A549 (cell line): ENCODE measurements around the gene POLDIP2. TPM values are rescaled to one million over a fixed set of nuclear protein-coding genes. Genes with fewer than 3 reads are reported as not detected.

ENCODE experiments used
- ATAC-seq, 2 experiments: fragments of 200-7000 bp in 1 of 2; fragments of >200 bp in 1 of 2; cut with Nextera tagmentation in 1 of 2; cut with Tn5 transposase in 1 of 2; 3 replicates each; pipeline versions ENCODE4 v1.8.0 to v1.9.1; 2018 to 2020; ENCODE audit warnings: mild to moderate bottlenecking in 1 of 2, moderate library complexity in 1 of 2
- CTCF ChIA-PET: fragments of 300-600 bp; sonication (Branson Sonifier 250); formaldehyde crosslinking; extraction: SDS; loops from one replicate; lab custom pipeline; 2021; ENCODE audit warnings: antibody characterized with exemption, inconsistent platforms; lab: Yijun Ruan, JAX
- POLR2A ChIA-PET: fragments of 350-600 bp; formaldehyde crosslinking; extraction: SDS; loops from one replicate; lab custom pipeline; 2021; ENCODE audit warnings: antibody characterized with exemption, inconsistent platforms; lab: Yijun Ruan, JAX
- DNase-seq, 2 experiments: peaks; one replicate each; pipeline versions ENCODE4 v3.0.0 to v3.0.0-alpha.2; 2011 to 2016; ENCODE audit warnings: low read depth in 1 of 2, low spot score in 1 of 2
- FAIRE-seq: peaks from 2 replicates; lab custom pipeline; 2011; peaks lifted over from hg19 to GRCh38; lab: Jason Lieb, UNC
- H3K27ac ChIP-seq, 2 experiments: fragments of >200 bp; sonication (Bioruptor Twin); formaldehyde crosslinking; 3 replicates each; pipeline ENCODE4 v1.5.1; 2016 to 2017
- H3K4me1 ChIP-seq: fragments of >200 bp; sonication (Bioruptor Twin); formaldehyde crosslinking; 3 replicates; pipeline ENCODE4 v1.6.1; 2016
- H3K4me2 ChIP-seq: fragments of >200 bp; sonication (Bioruptor Twin); formaldehyde crosslinking; 3 replicates; pipeline ENCODE4 v1.6.1; 2016
- H3K4me3 ChIP-seq: fragments of >200 bp; sonication (Bioruptor Twin); formaldehyde crosslinking; 3 replicates; pipeline ENCODE4 v1.5.1; 2016
- H3K9me3 ChIP-seq: fragments of >200 bp; sonication (Bioruptor Twin); formaldehyde crosslinking; 3 replicates; pipeline ENCODE4 v1.6.1; 2016
- CBX8 ChIP-seq: fragments of 200-600 bp; sonication (generic); IDR thresholded peaks from 2 replicates; pipeline ENCODE4 v1.6.1; 2016
- CHD2 ChIP-seq: fragments of 150-350 bp; IDR thresholded peaks from 2 replicates; pipeline ENCODE4 v1.6.1; 2014; ENCODE audit warnings: low read length; ENCODE audit not compliant: partially characterized antibody
- CHD4 ChIP-seq: fragments of 200-600 bp; sonication (generic); IDR thresholded peaks from 2 replicates; pipeline ENCODE4 v1.6.1; 2016; ENCODE audit warnings: antibody characterized with exemption, mild to moderate bottlenecking, borderline replicate concordance
- FOSL2 ChIP-seq, 2 experiments: fragments of 450-650 bp in 1 of 2; fragments of >200 bp in 1 of 2; sonication (Bioruptor Twin) in 1 of 2; formaldehyde crosslinking; IDR thresholded peaks; 2 replicates each; pipeline versions ENCODE4 v1.5.0 to v1.6.1; 2016 to 2020; ENCODE audit warnings: mild to moderate bottlenecking in 1 of 2, moderate library complexity in 1 of 2
- FOXS1 ChIP-seq: fragments of 250-450 bp; sonication (Bioruptor Pico); IDR thresholded peaks from 2 replicates; pipeline ENCODE4 v1.5.0; 2020; ENCODE audit warnings: mild to moderate bottlenecking, moderate library complexity
- GATA3 ChIP-seq: IDR thresholded peaks from 2 replicates; pipeline ENCODE4 v1.6.1; 2012; ENCODE audit warnings: borderline replicate concordance
- HDAC2 ChIP-seq: fragments of 200-600 bp; sonication (generic); IDR thresholded peaks from 2 replicates; pipeline ENCODE4 v1.6.1; 2016
- HOXB5 ChIP-seq: fragments of 250-450 bp; sonication (Bioruptor Pico); IDR thresholded peaks from 2 replicates; pipeline ENCODE4 v1.5.0; 2020; ENCODE audit warnings: mild to moderate bottlenecking, moderate library complexity
- JUNB ChIP-seq: fragments of >200 bp; sonication (Bioruptor Twin); formaldehyde crosslinking; IDR thresholded peaks from 2 replicates; pipeline ENCODE4 v1.6.1; 2016
- KDM1A ChIP-seq: fragments of 200-600 bp; sonication (generic); IDR thresholded peaks from 2 replicates; pipeline ENCODE4 v1.6.1; 2016; ENCODE audit warnings: low read depth, mild to moderate bottlenecking
- KDM5A ChIP-seq: fragments of 200-600 bp; sonication (generic); IDR thresholded peaks from 2 replicates; pipeline ENCODE4 v1.6.1; 2016; ENCODE audit warnings: antibody characterized with exemption, mild to moderate bottlenecking
- MAFK ChIP-seq: fragments of 450-650 bp; IDR thresholded peaks from 2 replicates; pipeline ENCODE4 v1.6.1; 2014; ENCODE audit not compliant: partially characterized antibody
- MYC ChIP-seq: IDR thresholded peaks from 2 replicates; pipeline ENCODE4 v1.6.1; 2012; ENCODE audit warnings: mild to moderate bottlenecking, inconsistent platforms, low read length, improper control_type of control experiment, borderline replicate concordance
- NFE2L2 ChIP-seq: fragments of 150-350 bp; conservative IDR thresholded peaks from 2 replicates; pipeline ENCODE4 v1.6.1; 2014; ENCODE audit warnings: low read length
- NR3C1 ChIP-seq: fragments of >200 bp; sonication (Bioruptor Twin); formaldehyde crosslinking; IDR thresholded peaks from 3 replicates; pipeline ENCODE4 v1.6.1; 2017
- POLR2AphosphoS2 ChIP-seq: conservative IDR thresholded peaks from 2 replicates; pipeline ENCODE4 v1.6.1; 2012; ENCODE audit warnings: low read length, improper control_type of control experiment, inconsistent platforms
- RAD21 ChIP-seq, 2 experiments: fragments of >200 bp in 1 of 2; sonication (Bioruptor Twin) in 1 of 2; formaldehyde crosslinking in 1 of 2; IDR thresholded peaks in 1 of 2; conservative IDR thresholded peaks in 1 of 2; 2 replicates in 1 of 2; 3 replicates in 1 of 2; pipeline ENCODE4 v1.6.1; 2012 to 2018; ENCODE audit warnings: inconsistent platforms in 1 of 2
- RFX5 ChIP-seq: fragments of 450-650 bp; IDR thresholded peaks from 2 replicates; pipeline ENCODE4 v1.7.1; 2014; ENCODE audit warnings: antibody characterized with exemption, mild to moderate bottlenecking, moderate library complexity
- SMC3 ChIP-seq: fragments of >200 bp; sonication (Bioruptor Twin); formaldehyde crosslinking; IDR thresholded peaks from 3 replicates; pipeline ENCODE4 v1.6.1; 2018; ENCODE audit warnings: inconsistent platforms
- ZC3H11A ChIP-seq: fragments of 450-650 bp; IDR thresholded peaks from 2 replicates; pipeline ENCODE4 v1.6.1; 2014; ENCODE audit warnings: antibody characterized with exemption, mild to moderate bottlenecking
- WGBS: methylation state at CpG from one replicate; pipeline ENCODE4 v1.1.6; 2017; ENCODE audit errors: missing lambda C conversion rate; 5-methylcytosine and 5-hydroxymethylcytosine counted together
- polyA plus RNA-seq, 4 experiments: library from polyadenylated mRNA; depleted of rRNA in 3 of 4; stranded (reverse); fragments of >200 nt; fragmentation: RNase III in 1 of 4; extraction: RNeasy Plus Mini Kit Qiagen cat#74134 plus additional on column Dnase treatment in 1 of 4; gene quantifications; 2 replicates in 3 of 4; 3 replicates in 1 of 4; pipeline ENCODE4 v1.2.3, GENCODE V29; 2011 to 2017
- TF ChIP-seq, protein P1 (sequence below): fragments of >200 bp; sonication (Bioruptor Twin); formaldehyde crosslinking; IDR thresholded peaks from 3 replicates; pipeline ENCODE4 v1.6.1; 2016
- TF ChIP-seq, protein P2 (sequence below): fragments of 200-600 bp; sonication (generic); IDR thresholded peaks from 2 replicates; pipeline ENCODE4 v1.6.1; 2016; ENCODE audit warnings: antibody characterized with exemption, mild to moderate bottlenecking, moderate library complexity
- TF ChIP-seq, protein P3 (sequence below): IDR thresholded peaks from 2 replicates; pipeline ENCODE4 v1.6.1; 2012

Gene POLDIP2
- polyA plus RNA-seq, 2 of the 4 experiments (the other 2 are of a cell fraction), result 127 to 132 TPM

DNA sequence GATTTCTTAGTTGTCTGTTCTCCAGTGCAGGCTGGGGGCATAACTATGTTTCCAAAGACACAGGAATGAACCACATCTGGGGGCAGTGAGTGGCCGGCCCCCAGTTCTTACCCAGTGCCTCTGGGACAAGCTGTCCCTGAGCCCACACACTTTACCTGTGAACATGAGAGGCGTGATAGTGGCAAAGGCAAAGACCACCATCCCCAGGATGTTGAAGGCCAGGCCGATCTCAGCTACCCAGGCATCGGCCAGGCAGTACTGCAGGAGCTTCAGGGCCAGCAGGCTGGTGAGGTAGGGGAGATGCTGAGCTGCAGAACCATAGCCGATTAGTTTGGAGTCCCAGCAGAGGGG lies 47.1 kb upstream of the POLDIP2 start (continued):
- no peak for TF ChIP-seq GATA3
- TF ChIP-seq, protein P1, sequence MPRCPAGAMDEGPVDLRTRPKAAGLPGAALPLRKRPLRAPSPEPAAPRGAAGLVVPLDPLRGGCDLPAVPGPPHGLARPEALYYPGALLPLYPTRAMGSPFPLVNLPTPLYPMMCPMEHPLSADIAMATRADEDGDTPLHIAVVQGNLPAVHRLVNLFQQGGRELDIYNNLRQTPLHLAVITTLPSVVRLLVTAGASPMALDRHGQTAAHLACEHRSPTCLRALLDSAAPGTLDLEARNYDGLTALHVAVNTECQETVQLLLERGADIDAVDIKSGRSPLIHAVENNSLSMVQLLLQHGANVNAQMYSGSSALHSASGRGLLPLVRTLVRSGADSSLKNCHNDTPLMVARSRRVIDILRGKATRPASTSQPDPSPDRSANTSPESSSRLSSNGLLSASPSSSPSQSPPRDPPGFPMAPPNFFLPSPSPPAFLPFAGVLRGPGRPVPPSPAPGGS, result no peak
- no peak for TF ChIP-seq CBX8
- no peak for TF ChIP-seq CHD4
- TF ChIP-seq FOXS1, result no peak
- TF ChIP-seq HDAC2, result no peak

DNA sequence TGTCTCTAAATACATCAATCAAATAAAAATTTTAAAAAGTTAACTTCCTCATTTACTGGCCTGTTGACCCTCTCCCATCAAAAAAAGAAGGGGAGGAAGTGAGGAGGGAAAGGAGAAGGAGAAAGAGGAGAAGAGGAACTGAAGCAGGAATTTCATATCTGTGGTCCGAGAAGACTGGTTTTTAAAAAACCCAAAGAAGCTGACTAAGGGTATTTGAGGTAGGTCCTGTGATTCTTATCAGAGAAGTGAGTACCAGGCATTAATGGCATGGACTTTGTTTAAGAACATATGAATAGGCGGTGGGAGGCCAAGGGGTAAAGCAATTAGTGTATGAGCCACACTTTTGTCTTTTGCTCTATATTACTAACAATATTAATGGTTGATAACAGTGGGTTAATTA lies 46.7 kb upstream of the POLDIP2 start:
- CTCF ChIA-PET, result interaction anchor here (5.6 kb wide), 1 partner anchor 13 kb away, joined by 53 read pairs; no protein-coding TSS in a partner anchor
- Histone ChIP-seq H3K4me3 (no peak overlapping the region), H3K27ac (no peak overlapping the region), H3K9me3 (no peaks in the 10 kb centered on the region), H3K4me1 (peaks cover 18% of the 10 kb centered on the region), H3K4me2 (no peak overlapping the region)
- no peak for TF ChIP-seq NFE2L2
- POLR2A ChIA-PET, result interaction anchor here (0.9 kb wide), 1 partner anchor 69 kb away, joined by 3 read pairs; the partner anchor contains the start of genes IFT20 and TNFAIP1
- DNase-seq (no peak), ATAC-seq (no peak), FAIRE-seq (no peak)
- WGBS, result 96% methylated on average over 2 of the region's 2 CpGs

DNA sequence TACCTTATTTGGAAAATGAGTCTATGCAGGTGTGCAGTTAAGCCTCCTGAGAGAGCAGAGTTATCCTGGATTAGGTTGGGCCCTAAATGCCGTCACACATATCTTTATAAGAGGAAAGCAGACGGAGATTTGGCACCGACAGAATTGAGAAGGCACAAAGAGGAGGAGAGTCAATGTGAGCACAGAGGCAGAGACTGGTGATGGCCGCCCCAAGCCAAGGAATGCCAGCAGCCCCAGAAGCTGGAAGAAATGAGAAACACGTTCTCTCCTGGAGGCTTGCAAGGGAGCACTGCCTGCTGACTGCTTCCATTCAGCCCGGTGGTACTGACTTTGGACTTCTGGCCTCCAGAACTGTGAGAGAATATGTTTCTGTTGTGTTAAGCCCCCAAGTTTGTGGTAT lies 45.5 kb upstream of the POLDIP2 start:
- Histone ChIP-seq H3K9me3 (no peaks in the 10 kb centered on the region), H3K27ac (no peak overlapping the region), H3K4me3 (no peak overlapping the region), H3K4me1 (peaks cover 29% of the 10 kb centered on the region), H3K4me2 (no peak overlapping the region)
- ChIA-PET POLR2A (no interaction called here), CTCF (interaction anchor here (3.2 kb wide), 1 partner anchor 14 kb away, joined by 21 read pairs; no protein-coding TSS in a partner anchor)
- ATAC-seq, result no peak
- 91% methylated on average over 6 of the region's 6 CpGs for WGBS
- TF ChIP-seq MYC, result no peak
- no peak for TF ChIP-seq KDM5A
- no peak for TF ChIP-seq FOSL2 (IDR thresholded peaks at IDR 0.05)
- TF ChIP-seq FOSL2 (CRISPR knock-in tag; IDR thresholded peaks at IDR 0.05), result no peak
- TF ChIP-seq HDAC2, result no peak
- no peak for TF ChIP-seq SMC3
- TF ChIP-seq, protein P2, sequence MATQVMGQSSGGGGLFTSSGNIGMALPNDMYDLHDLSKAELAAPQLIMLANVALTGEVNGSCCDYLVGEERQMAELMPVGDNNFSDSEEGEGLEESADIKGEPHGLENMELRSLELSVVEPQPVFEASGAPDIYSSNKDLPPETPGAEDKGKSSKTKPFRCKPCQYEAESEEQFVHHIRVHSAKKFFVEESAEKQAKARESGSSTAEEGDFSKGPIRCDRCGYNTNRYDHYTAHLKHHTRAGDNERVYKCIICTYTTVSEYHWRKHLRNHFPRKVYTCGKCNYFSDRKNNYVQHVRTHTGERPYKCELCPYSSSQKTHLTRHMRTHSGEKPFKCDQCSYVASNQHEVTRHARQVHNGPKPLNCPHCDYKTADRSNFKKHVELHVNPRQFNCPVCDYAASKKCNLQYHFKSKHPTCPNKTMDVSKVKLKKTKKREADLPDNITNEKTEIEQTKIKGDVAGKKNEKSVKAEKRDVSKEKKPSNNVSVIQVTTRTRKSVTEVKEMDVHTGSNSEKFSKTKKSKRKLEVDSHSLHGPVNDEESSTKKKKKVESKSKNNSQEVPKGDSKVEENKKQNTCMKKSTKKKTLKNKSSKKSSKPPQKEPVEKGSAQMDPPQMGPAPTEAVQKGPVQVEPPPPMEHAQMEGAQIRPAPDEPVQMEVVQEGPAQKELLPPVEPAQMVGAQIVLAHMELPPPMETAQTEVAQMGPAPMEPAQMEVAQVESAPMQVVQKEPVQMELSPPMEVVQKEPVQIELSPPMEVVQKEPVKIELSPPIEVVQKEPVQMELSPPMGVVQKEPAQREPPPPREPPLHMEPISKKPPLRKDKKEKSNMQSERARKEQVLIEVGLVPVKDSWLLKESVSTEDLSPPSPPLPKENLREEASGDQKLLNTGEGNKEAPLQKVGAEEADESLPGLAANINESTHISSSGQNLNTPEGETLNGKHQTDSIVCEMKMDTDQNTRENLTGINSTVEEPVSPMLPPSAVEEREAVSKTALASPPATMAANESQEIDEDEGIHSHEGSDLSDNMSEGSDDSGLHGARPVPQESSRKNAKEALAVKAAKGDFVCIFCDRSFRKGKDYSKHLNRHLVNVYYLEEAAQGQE, result no peak
- TF ChIP-seq CHD2, result no peak
- TF ChIP-seq, protein P1, result no peak
- TF ChIP-seq, protein P3, sequence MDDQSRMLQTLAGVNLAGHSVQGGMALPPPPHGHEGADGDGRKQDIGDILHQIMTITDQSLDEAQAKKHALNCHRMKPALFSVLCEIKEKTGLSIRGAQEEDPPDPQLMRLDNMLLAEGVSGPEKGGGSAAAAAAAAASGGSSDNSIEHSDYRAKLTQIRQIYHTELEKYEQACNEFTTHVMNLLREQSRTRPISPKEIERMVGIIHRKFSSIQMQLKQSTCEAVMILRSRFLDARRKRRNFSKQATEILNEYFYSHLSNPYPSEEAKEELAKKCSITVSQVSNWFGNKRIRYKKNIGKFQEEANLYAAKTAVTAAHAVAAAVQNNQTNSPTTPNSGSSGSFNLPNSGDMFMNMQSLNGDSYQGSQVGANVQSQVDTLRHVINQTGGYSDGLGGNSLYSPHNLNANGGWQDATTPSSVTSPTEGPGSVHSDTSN, result no peak
- no peak for TF ChIP-seq MAFK
- no peak for TF ChIP-seq ZC3H11A
- TF ChIP-seq JUNB, result no peak
- no peak for TF ChIP-seq POLR2AphosphoS2
- TF ChIP-seq HOXB5 (CRISPR knock-in tag), result no peak
- no peak for TF ChIP-seq KDM1A
- TF ChIP-seq RFX5, result no peak
- no peak for TF ChIP-seq NR3C1
- TF ChIP-seq GATA3, result no peak
- no peak for TF ChIP-seq RAD21 (conservative IDR thresholded peaks at IDR 0.05 in 1 of 2, IDR thresholded peaks at IDR 0.05 in 1 of 2)
- no peak for DNase-seq
- FAIRE-seq, result no peak
